VCaP (cell line): ENCODE results near the gene CNIH3.
A peak's percentile ranks its signal among the peaks of the same experiment; 100 is the strongest.

Experiments used
- H3K27ac ChIP-seq: fragments of 450-650 bp; 2 replicates; pipeline ENCODE4 v1.5.1; 2017
- CTCF ChIP-seq: fragments of 450-650 bp; conservative IDR thresholded peaks from 2 replicates; pipeline ENCODE4 v1.5.1; 2017; ENCODE audit warnings: mild to moderate bottlenecking, moderate library complexity

CNIH3 gene

GRCh38 chr1:224644553-224645154 lies 28.5 kb downstream of the CNIH3 start:
- no peak overlapping the region for H3K27ac ChIP-seq
- peak; percentile 90 for TF ChIP-seq CTCF

GRCh38 chr1:224647449-224647848 lies 31.3 kb downstream of the CNIH3 start:
- TF ChIP-seq CTCF = no peak
- H3K27ac ChIP-seq = no peak overlapping the region

- no peak for TF ChIP-seq CTCF
- no peak overlapping the region for H3K27ac ChIP-seq
Measured at GRCh38 chr1:224650290-224650689, 34.2 kb downstream of the CNIH3 start.

GRCh38 chr1:224651188-224651587 lies 35.1 kb downstream of the CNIH3 start:
- H3K27ac ChIP-seq = no peak overlapping the region
- no peak for TF ChIP-seq CTCF

GRCh38 chr1:224656392-224656791 lies 40.3 kb downstream of the CNIH3 start:
- no peak overlapping the region for H3K27ac ChIP-seq
- TF ChIP-seq CTCF = no peak

GRCh38 chr1:224660074-224660473 lies 44.0 kb downstream of the CNIH3 start:
- no peak for TF ChIP-seq CTCF
- no peak overlapping the region for H3K27ac ChIP-seq

- no peak for TF ChIP-seq CTCF
- no peak overlapping the region for H3K27ac ChIP-seq
Measured at GRCh38 chr1:224662870-224663269, 46.8 kb downstream of the CNIH3 start.
